Osteocyte (in vitro differentiated cells): ENCODE measurements around the gene CXCL14. TPM values are rescaled to one million over a fixed set of nuclear protein-coding genes. Genes with fewer than 3 reads are reported as not detected.

ENCODE experiments used
- DNase-seq: peaks from one replicate; pipeline ENCODE4 v3.0.0; 2021; ENCODE audit warnings: mixed read lengths; ENCODE audit not compliant: unreplicated experiment; ENCODE audit errors: extremely low spot score
- H3K27ac Mint-ChIP-seq: one replicate; pipeline ENCODE4 v1.8.0; 2021; ENCODE audit warnings: mild to moderate bottlenecking, mixed read lengths; ENCODE audit not compliant: unreplicated experiment
- H3K27me3 Mint-ChIP-seq: one replicate; pipeline ENCODE4 v1.8.0; 2021; ENCODE audit warnings: mixed read lengths; ENCODE audit not compliant: unreplicated experiment
- H3K36me3 Mint-ChIP-seq: one replicate; pipeline ENCODE4 v1.8.0; 2021; ENCODE audit warnings: mixed read lengths; ENCODE audit not compliant: unreplicated experiment
- H3K4me1 Mint-ChIP-seq: one replicate; pipeline ENCODE4 v1.8.0; 2021; ENCODE audit warnings: mixed read lengths; ENCODE audit not compliant: unreplicated experiment
- H3K4me3 Mint-ChIP-seq: one replicate; pipeline ENCODE4 v1.8.0; 2021; ENCODE audit warnings: mild to moderate bottlenecking, moderate library complexity, mixed read lengths; ENCODE audit not compliant: unreplicated experiment
- H3K9me3 Mint-ChIP-seq: one replicate; pipeline ENCODE4 v1.8.0; 2021; ENCODE audit warnings: mixed read lengths; ENCODE audit not compliant: unreplicated experiment
- total RNA-seq: library from RNA; stranded (reverse); gene quantifications from 2 replicates; pipeline ENCODE4 v1.2.1, GENCODE V29; 2021
- TF ChIP-seq, protein P1 (sequence below): fragments of 200-600 bp; sonication (generic); IDR thresholded peaks from 2 replicates; pipeline ENCODE4 v1.5.0; 2021; ENCODE audit warnings: antibody characterized with exemption, mild to moderate bottlenecking, moderate library complexity

CXCL14 gene
- total RNA-seq, 1 donor from 2014 or later = 0.16 TPM

DNA sequence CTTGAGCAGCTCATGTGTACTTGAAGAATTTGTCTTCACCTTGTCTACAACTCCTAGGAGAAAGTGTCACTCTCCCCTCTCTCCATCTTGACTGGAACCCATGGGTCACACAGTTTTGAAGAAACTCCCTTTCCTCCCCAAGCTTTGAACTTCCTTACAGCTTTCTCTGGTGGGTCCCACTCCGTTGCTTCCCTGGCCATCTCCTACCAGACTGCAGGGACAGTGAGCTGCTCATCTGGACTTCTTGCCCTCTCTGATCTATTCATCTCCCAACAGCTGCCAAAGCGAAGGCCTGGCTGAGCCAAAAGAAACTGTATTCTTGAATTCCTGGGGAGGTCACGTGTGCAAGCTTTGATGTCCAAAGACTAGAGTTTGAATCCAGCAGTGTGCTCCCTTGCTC is 22.7 kb upstream of the CXCL14 start:
- Mint-ChIP-seq H3K27ac (no peak overlapping the region), H3K36me3 (no peaks in the 10 kb centered on the region), H3K4me1 (no peaks in the 10 kb centered on the region), H3K4me3 (no peak overlapping the region), H3K9me3 (no peaks in the 10 kb centered on the region), H3K27me3 (peaks cover 18% of the 10 kb centered on the region)
- TF ChIP-seq, protein P1, sequence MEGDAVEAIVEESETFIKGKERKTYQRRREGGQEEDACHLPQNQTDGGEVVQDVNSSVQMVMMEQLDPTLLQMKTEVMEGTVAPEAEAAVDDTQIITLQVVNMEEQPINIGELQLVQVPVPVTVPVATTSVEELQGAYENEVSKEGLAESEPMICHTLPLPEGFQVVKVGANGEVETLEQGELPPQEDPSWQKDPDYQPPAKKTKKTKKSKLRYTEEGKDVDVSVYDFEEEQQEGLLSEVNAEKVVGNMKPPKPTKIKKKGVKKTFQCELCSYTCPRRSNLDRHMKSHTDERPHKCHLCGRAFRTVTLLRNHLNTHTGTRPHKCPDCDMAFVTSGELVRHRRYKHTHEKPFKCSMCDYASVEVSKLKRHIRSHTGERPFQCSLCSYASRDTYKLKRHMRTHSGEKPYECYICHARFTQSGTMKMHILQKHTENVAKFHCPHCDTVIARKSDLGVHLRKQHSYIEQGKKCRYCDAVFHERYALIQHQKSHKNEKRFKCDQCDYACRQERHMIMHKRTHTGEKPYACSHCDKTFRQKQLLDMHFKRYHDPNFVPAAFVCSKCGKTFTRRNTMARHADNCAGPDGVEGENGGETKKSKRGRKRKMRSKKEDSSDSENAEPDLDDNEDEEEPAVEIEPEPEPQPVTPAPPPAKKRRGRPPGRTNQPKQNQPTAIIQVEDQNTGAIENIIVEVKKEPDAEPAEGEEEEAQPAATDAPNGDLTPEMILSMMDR = no peak
- DNase-seq = peak; percentile 38

DNA sequence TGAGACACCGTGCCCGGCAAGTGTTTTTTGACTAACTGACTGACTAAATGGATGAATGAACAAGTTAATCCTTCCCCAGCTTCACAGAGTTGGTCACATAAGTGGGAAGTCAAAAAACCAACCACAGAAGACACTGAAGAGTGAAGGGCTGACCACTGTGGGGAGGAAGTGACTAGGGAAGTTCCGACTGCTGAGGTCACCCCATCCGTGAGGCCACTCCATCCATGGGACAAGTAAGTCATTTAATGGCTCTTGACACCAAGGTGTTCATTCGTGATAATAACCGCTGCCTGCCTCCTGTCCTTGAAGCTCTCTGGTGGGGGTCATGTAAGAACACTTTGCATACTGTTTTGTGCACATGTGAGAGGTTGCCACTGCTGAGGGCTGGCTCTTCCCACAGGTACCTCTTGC is 22.2 kb upstream of the CXCL14 start:
- no peaks in the 10 kb centered on the region for H3K4me1 Mint-ChIP-seq
- H3K27ac Mint-ChIP-seq = no peak overlapping the region
- no peaks in the 10 kb centered on the region for H3K36me3 Mint-ChIP-seq
- TF ChIP-seq, protein P1 = no peak
- H3K27me3 Mint-ChIP-seq = peaks cover 20% of the 10 kb centered on the region
- no peak overlapping the region for H3K4me3 Mint-ChIP-seq
- no peaks in the 10 kb centered on the region for H3K9me3 Mint-ChIP-seq
- peak; percentile 60 for DNase-seq

DNA sequence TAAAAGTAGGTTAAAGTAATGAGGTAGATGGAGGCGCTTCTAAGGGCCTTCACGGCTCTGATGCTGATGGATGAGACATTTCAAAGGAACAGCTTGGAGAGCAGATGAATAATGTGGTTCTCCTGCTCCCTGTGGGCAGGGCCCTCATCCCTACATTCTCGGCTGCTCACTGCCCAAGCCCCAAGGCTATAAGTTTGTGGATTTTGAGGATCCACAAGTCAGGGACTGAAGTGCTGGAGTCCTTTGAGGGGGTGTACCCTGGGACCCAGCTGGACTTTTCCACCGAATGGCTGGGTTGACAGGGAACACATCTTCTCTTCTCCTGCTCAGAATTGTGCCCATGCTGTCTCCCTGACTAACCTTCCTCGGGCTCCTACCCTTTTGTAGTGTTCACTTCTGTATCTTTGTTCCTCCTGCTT is 21.4 kb upstream of the CXCL14 start:
- no peaks in the 10 kb centered on the region for H3K4me1 Mint-ChIP-seq
- no peak overlapping the region for H3K27ac Mint-ChIP-seq
- peaks cover 15% of the 10 kb centered on the region for H3K27me3 Mint-ChIP-seq
- peak; percentile 46 for DNase-seq
- H3K9me3 Mint-ChIP-seq = no peaks in the 10 kb centered on the region
- no peaks in the 10 kb centered on the region for H3K36me3 Mint-ChIP-seq
- no peak overlapping the region for H3K4me3 Mint-ChIP-seq
- TF ChIP-seq, protein P1 = no peak

DNA sequence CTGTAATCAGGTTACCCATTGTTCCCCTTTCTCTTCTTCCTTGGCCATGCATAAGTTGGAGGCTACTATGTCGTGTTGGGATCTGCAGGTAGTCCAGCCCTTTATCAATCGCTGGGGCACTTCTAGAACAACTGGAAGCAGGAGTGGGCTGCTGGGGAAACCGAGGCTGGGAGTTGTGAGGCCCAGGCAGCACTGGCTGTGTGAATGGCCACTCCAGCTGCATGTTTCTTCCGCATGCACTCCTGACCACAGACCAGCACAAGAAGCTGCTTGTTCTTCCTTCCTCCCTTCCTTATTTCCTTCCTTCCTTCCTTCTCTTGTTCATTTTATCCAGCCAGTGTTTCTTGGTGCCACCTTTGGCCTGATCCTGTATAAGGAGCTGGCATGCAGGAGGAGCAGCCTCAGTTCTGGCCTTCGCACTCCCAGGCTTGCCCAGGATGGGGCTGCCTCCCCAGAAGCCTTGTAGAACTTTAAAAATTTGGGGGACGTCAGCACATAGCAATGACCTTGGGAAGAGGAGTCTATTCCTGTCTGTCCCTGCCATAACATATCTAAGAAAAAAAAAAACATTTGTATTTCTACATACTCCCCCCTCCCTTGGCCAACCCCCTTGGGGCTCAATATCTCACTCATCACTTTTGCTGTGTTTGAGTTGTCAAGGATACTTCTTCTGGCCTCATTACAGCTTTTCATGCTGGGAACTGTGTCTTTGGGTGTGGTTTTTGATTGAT is 20.8 kb upstream of the CXCL14 start:
- no peak overlapping the region for H3K27ac Mint-ChIP-seq
- no peak overlapping the region for H3K4me3 Mint-ChIP-seq
- H3K27me3 Mint-ChIP-seq = peaks cover 15% of the 10 kb centered on the region

DNA sequence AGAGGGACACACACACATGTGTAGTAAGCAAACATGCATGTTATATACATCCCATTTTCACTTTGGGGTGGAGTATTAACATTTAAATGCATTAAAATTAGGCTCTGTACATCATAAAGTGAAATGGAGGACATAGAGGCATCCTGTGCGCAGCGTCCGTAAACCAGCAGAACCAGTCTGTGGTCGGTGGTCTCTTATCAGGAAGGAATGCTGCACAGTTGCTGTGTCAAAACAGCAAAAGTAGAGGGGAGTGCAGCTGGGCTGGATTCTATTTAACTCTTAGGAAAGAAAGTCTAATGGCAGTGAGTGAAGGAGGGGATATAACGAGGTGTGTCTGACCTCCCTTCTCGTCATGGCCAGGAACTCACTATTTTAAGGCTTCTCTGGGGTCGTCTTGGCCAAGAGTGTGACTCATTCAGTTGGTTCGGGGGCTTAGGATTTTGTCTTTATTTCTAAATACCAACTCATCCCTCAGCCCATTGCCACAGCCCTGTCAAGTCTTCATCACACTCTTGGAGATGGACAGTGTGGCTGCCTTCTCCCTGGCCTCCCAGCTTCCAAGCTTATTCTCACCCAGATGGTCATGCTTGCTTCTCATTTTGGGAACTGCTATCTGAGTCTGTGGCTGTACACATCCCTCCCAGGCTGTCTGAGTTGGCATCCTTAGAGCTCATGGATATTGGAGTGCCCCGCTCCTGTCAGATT is 20.1 kb upstream of the CXCL14 start:
- DNase-seq = no peak
- peaks cover 18% of the 10 kb centered on the region for H3K27me3 Mint-ChIP-seq
- H3K36me3 Mint-ChIP-seq = no peaks in the 10 kb centered on the region
- no peaks in the 10 kb centered on the region for H3K4me1 Mint-ChIP-seq
- no peak overlapping the region for H3K27ac Mint-ChIP-seq
- H3K4me3 Mint-ChIP-seq = no peak overlapping the region
- H3K9me3 Mint-ChIP-seq = no peaks in the 10 kb centered on the region
- TF ChIP-seq, protein P1 = no peak

More for the DNA sequence above, 20.8 kb upstream of the CXCL14 start:
- no peaks in the 10 kb centered on the region for H3K9me3 Mint-ChIP-seq
- peak; percentile 53 for DNase-seq
- TF ChIP-seq, protein P1 = no peak
- H3K36me3 Mint-ChIP-seq = no peaks in the 10 kb centered on the region
- no peaks in the 10 kb centered on the region for H3K4me1 Mint-ChIP-seq
